SW480 (cell line): ENCODE data around the gene SLC10A2.

ENCODE experiments used
- DNase-seq: peaks from one replicate; pipeline ENCODE4 v3.0.0-alpha.2; 2016; ENCODE audit warnings: low spot score

Gene SLC10A2

GRCh38 chr13:103046676-103047075, 19.5 kb downstream of the SLC10A2 start:
- DNase-seq, result no peak

GRCh38 chr13:103044056-103044455, 22.2 kb downstream of the SLC10A2 start:
- DNase-seq, result no peak

DNA sequence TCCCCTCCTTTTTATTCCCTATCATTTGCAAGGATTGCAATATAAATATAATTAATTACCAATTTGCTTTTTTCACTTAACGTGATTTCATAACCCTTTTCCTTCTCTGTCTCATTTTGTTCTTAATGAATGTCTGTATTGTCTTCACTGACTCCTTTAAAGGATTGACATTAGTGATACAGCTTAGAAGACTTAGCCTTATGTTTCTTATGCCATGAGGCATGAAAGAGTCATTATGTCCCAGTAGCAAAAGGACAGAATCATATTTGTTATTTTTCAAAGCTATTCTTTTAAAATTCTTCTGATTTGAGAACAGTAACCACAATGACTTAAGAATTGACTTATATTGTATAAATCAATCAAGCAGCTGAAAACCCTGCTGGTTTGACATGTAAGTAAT, 26.2 kb downstream of the SLC10A2 start:
- DNase-seq, result no peak

DNA sequence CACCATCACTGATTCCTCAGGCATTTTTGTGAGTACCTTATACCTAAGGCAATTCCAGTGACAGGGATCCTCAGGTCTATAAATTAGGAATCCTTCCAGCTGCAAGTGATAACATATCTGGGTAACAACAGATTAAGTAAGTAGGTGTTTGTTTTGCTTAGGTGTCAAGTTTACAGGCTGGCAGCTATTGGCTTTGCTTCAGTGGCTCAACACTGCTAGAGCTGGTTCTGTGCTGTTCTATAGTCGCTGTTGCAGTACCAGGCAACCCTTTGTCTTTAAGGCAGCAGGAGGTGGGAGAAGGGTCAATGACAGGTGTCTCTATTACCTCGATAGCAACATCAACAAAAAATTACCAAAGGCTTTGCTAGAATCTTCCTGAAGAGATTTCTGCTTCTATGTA, 27.0 kb downstream of the SLC10A2 start:
- DNase-seq, result no peak

DNA sequence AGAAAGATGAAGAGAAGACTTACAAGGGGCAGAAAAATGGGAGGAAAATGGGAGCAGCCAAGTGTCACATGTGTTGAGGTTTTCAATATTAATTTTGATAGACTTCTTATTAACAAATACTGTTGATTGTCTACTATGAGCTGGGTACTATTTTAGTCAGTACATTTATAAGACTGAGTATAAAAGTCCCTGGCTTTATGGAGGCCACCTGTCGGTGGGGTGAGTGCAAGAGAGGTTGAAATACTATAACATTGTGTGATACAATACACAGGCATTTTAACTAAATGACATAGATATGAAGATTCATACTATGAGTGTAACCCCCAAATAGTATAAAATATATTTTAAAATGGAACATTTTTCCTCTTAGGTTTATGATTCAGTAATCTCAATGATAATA, 29.9 kb downstream of the SLC10A2 start:
- DNase-seq, result no peak

- no peak for DNase-seq
These were observed 32.2 kb downstream of the SLC10A2 start for GRCh38 chr13:103033999-103034398.

DNA sequence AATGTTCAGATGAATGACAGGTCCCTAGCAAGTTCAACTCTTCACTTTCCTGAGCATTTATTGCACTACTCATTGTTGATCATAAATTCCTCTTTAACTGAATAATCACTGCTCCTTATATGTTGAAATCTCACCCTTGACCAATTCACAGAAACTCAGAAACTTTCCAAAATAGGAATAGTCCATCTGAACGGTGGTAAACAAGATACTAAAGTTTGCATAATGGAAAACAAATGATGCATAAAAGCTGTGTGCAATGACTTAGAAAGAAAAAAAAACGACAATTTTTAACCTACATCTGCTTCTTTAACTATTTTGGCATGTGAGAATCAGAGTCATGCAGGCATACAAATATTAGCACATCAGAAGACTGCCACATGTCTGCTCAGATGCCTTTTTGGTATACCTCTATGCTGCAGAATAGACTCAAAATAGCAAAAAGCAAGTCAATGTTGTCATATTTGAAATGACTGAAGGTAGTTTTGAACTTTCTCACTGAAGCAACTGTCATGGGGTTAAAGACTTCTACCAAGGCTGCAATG, 34.8 kb downstream of the SLC10A2 start:
- DNase-seq, result no peak

GRCh38 chr13:103030776-103031175, 35.4 kb downstream of the SLC10A2 start:
- no peak for DNase-seq

- no peak for DNase-seq
These were observed 36.4 kb downstream of the SLC10A2 start for GRCh38 chr13:103029798-103030197.

- no peak for DNase-seq
These were observed 43.9 kb downstream of the SLC10A2 start for GRCh38 chr13:103022336-103022735.

GRCh38 chr13:103018556-103018955, 47.7 kb downstream of the SLC10A2 start:
- no peak for DNase-seq

DNA sequence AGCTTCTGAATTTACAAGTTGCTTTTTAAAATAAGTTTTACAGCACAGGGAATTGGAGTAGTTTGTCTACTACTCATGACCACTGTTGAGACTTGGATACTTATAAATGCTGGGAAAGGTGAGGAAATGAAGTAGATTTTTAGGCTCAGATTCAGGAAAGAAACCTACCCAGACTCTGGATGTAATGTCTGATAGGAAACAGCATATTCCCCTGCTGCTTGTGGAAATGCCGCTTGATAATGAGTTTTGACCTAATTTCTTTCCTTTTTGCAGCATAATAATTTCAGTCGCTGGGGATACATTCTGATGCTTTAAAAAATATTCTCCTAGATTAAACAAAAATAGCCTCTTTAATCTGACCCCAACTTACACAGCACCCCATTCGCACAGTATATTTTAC, 53.6 kb downstream of the SLC10A2 start:
- no peak for DNase-seq

DNA sequence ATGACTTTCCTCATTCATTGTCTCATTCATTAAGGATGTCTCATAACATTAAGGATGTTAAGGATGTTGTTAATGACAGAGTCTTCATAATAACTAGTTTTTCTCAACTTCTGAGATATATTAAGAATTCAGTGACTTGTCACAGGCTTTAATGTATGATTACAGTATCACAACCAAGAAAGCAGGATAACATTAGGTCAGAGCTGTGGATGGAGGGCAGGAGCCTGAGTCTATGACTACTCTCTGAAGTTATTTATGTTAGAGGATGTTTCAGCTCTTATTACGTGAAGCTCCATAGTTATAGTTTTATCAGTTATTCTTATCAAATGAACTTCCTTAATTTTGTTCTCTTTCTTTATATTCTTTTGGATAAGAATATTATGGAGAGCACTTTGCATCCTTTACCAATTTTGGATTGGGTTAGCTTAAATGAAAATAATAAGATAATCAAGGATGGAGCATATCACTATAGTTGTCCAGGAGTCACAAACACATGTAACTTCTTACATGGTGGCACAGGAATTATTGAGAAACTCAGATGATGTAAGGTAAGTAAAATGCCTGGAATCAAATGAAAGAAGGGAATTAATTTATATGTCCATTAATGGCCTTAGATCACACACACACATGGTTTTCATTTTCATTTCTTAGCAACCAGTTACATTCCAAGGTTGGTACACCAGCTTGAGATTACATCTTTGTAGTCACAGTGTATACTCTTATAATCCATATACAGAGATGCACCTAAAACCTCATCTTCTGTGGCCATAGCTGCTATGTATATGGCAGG, 57.0 kb downstream of the SLC10A2 start:
- no peak for DNase-seq

DNA sequence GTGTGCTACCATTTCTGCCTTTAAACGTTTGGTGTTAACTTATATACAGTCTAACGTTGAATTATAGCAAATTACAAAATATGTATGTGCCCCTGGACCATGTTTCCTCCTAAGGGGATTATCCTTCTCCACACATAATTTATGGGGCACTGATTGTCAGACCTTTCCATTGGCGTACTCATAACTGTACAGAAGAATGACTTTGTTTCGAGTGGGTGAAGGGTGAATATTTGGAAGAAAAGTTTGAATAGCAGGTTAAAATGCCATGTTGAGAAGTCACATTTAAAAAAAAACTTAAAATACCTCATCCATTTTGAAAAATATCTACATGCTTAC, 58.8 kb downstream of the SLC10A2 start:
- no peak for DNase-seq

DNA sequence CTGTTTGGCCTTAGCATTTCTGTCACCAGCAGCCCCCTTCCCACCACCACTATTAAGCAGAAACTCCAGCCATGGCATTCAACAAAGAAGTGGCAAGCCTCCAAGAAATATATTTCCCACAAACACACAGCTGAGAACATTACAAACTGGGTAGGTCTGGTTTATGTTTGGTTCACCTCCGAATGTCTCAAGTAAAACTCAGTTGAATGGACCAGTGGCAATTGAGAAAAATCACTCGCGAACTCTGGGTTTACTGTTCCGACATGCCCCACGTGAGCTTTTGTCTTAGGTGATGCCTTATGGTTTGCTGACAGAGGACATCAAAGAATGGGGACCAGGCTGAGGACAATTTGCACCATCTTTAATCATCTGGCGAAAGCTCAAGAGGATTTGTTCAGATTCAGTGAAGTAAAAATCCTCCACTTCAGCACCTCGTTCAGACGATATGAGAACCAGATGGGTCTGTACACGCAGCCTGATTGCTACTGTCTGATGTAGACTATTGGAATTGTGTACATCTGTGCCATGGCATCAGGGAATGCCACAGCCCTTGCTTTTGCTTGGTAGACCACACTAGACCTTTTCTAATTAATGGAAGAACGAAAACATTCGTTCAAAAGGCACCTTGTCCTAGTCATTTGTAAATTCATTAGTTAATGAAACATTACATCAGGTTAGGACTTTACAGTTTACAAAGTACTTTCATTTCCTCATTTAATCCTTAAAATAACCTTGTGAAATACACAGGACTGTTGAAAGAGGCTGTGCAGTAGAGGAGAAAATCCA, 59.4 kb downstream of the SLC10A2 start:
- no peak for DNase-seq

DNA sequence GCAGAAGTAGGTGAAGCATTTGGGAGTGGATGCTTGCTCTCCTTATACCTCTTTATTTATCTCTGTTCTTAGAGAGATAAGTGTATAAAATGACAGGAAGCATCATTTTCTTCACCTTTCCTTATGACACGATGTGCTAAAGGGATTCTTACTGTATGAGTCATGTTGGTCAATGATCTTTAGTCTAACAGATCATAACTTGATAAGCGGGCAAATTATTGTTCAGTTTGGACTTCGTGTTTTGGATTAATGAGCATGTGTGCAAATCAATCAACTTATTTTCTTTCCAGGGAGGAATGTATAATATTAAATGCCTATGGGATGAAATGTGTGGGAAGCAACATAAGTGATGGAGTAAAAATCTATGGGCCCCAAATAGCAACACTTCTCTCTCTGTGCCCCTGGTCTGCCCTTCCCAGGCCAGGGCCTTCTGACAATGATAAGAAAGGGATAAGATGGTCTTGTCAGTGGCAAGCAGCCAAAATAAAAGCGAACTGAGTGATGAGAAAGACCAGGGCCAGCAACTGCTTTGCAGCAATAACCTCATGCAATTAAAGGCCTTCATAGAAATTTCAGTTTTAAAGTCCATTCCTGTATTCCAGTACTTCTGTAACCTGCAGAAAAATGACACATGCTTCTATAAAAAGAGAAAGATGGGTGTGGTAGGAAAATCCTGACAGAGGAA, 61.4 kb downstream of the SLC10A2 start:
- no peak for DNase-seq

GRCh38 chr13:103003631-103004030, 62.6 kb downstream of the SLC10A2 start:
- DNase-seq, result no peak

DNA sequence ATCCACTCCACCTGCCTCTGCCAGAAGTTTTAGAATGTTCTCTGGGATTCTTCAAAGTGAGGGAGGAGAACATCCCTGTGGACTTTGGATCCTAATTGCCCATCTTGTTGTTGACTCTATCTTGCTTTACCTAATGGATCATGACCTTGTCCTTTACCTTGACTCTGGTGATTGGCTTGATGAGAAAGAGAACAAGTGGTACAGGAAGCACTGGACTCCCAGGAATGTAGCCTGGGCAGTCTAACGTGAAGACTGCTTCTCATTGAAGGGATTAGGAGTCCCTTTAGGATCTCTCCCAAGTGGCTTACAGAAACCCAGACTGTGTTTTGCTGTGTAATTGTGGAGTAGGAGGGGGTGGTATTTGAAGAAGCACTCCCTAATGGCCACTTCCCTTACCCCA, 63.9 kb downstream of the SLC10A2 start:
- DNase-seq, result no peak

DNA sequence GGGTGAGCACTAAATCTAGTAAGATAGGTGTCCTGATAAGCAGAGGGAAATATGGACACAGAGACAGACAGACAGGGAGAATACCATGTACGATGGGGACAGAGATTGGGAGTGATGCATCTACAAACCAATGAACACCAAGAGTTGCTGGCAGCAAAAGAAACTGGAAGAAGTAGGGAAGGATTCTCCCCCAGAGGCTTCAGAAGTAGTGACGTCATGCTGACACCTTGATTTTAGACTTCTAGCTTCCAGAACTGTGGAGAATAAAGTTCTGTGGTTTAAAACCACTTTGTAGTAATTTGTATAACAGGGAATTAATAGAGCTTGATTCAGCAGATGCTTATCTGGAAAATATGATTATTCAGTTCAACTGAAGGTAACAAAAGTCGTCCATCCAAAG, 66.1 kb downstream of the SLC10A2 start:
- DNase-seq, result no peak

DNA sequence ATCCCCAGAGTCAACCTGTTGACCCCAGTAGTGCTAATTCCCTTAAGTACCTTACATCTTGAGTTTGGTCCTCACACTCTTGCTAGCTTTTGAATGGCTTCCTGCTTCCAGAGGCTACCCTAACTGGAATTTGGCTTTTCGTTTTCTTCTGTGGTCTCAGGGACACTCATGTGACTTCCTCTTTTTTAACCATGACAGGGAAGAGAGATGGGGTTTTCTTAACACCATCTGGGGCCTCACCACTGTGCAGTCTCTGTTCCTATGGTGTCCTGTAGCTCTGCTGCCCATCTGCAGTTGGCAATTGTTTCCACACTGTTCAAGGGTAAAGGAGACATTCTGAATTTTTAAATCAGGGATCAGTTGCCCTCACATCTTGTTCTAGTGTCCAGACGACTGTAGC, 66.7 kb downstream of the SLC10A2 start:
- DNase-seq, result no peak
